Urothelium cell line (cell line): ENCODE measurements around the gene GPR17.
A peak's percentile ranks its signal among the peaks of the same experiment; 100 is the strongest.

ENCODE experiments used
- DNase-seq: peaks from one replicate; pipeline ENCODE4 v3.0.0; 2011; ENCODE audit warnings: low spot score, mixed read lengths
- FAIRE-seq: peaks from 2 replicates; lab custom pipeline; 2011; peaks lifted over from hg19 to GRCh38; lab: Jason Lieb, UNC

GPR17 gene

GRCh38 chr2:127628767-127629614 lies 17.0 kb upstream of the GPR17 start:
- DNase-seq (no peak), FAIRE-seq (no peak)

GRCh38 chr2:127629637-127630036 lies 16.3 kb upstream of the GPR17 start:
- FAIRE-seq (no peak), DNase-seq (no peak)

GRCh38 chr2:127630096-127630863 lies 15.7 kb upstream of the GPR17 start:
- DNase-seq (no peak), FAIRE-seq (no peak)

GRCh38 chr2:127630864-127631540 lies 15.0 kb upstream of the GPR17 start:
- FAIRE-seq (no peak), DNase-seq (no peak)

GRCh38 chr2:127631541-127631996 lies 14.4 kb upstream of the GPR17 start:
- no peak for FAIRE-seq

GRCh38 chr2:127631997-127632581 lies 13.9 kb upstream of the GPR17 start:
- FAIRE-seq = no peak
- DNase-seq = no peak

More at GRCh38 chr2:127631541-127631996, 14.4 kb upstream of the GPR17 start:
- DNase-seq = no peak

GRCh38 chr2:127632592-127633489 lies 13.1 kb upstream of the GPR17 start:
- no peak for DNase-seq

GRCh38 chr2:127633556-127634065 lies 12.3 kb upstream of the GPR17 start:
- DNase-seq = no peak
- no peak for FAIRE-seq

More at GRCh38 chr2:127632592-127633489, 13.1 kb upstream of the GPR17 start:
- FAIRE-seq = no peak

- FAIRE-seq = no peak
- no peak for DNase-seq
Observed at GRCh38 chr2:127634066-127634617, 11.8 kb upstream of the GPR17 start.

- FAIRE-seq (no peak), DNase-seq (no peak)
Observed at GRCh38 chr2:127634626-127635379, 11.2 kb upstream of the GPR17 start.

GRCh38 chr2:127635380-127636237 lies 10.3 kb upstream of the GPR17 start:
- DNase-seq (no peak), FAIRE-seq (peak; percentile 5)

GRCh38 chr2:127636248-127637235 lies 9.4 kb upstream of the GPR17 start:
- FAIRE-seq = peak; percentile 42

GRCh38 chr2:127637236-127637630 lies 8.7 kb upstream of the GPR17 start:
- no peak for DNase-seq
- no peak for FAIRE-seq

More at GRCh38 chr2:127636248-127637235, 9.4 kb upstream of the GPR17 start:
- DNase-seq = no peak

GRCh38 chr2:127637725-127638252 lies 8.2 kb upstream of the GPR17 start:
- DNase-seq (peak; percentile 89), FAIRE-seq (peak; percentile 96)

GRCh38 chr2:127638361-127639110 lies 7.4 kb upstream of the GPR17 start:
- DNase-seq (no peak), FAIRE-seq (peak; percentile 81)
